ENCODE data around the gene DIRAS1. TPM values are rescaled to one million over a fixed set of nuclear protein-coding genes. Genes with fewer than 3 reads are reported as not detected.

DIRAS1 gene, protein sequence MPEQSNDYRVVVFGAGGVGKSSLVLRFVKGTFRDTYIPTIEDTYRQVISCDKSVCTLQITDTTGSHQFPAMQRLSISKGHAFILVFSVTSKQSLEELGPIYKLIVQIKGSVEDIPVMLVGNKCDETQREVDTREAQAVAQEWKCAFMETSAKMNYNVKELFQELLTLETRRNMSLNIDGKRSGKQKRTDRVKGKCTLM
- not detected for total RNA-seq

- H3K9me3 Mint-ChIP-seq (ENCODE audit: low read depth): no peaks in the 10 kb centered on the region
- H3K4me3 Mint-ChIP-seq: no peak within 1 kb of the TSS
- H3K27ac Mint-ChIP-seq: no peak within 1 kb of the TSS
- DNase-seq (no peak), ATAC-seq (no peak)
- H3K36me3 Mint-ChIP-seq: no peaks in the 10 kb centered on the region
- peaks cover 28% of the 10 kb centered on the region for H3K27me3 Mint-ChIP-seq
- no peaks in the 10 kb centered on the region for H3K4me1 Mint-ChIP-seq
- CTCF ChIA-PET: no interaction called here
These were observed at the start of gene DIRAS1 for GRCh38 chr19:2720777-2721569. TSS of gene DIRAS1 (minus strand) at chr19:2721372. CDS start at chr19:2717806, 3,566 bp downstream.

- no peak for ATAC-seq
- CTCF ChIA-PET: no interaction called here
- no peak overlapping the region for H3K4me3 Mint-ChIP-seq
- H3K4me1 Mint-ChIP-seq: peaks cover 9% of the 10 kb centered on the region
- no peak overlapping the region for H3K27ac Mint-ChIP-seq
- H3K36me3 Mint-ChIP-seq: peaks cover 4% of the 10 kb centered on the region
- DNase-seq: no peak
- no peaks in the 10 kb centered on the region for H3K9me3 Mint-ChIP-seq (ENCODE audit: low read depth)
- H3K27me3 Mint-ChIP-seq: no peaks in the 10 kb centered on the region
These were observed 49.2 kb upstream of the DIRAS1 start for GRCh38 chr19:2770055-2771013.

- Mint-ChIP-seq H3K27ac (no peak overlapping the region), H3K36me3 (peaks cover 6% of the 10 kb centered on the region), H3K4me3 (no peak overlapping the region), H3K27me3 (no peaks in the 10 kb centered on the region), H3K4me1 (peaks cover 2% of the 10 kb centered on the region), H3K9me3 (ENCODE audit: low read depth) (no peaks in the 10 kb centered on the region)
- DNase-seq (no peak), ATAC-seq (no peak)
- CTCF ChIA-PET: interaction anchor here (0.8 kb wide), 1 partner anchor 20 kb away, joined by 3 read pairs; no protein-coding TSS in a partner anchor
These were observed 48.0 kb upstream of the DIRAS1 start for GRCh38 chr19:2769218-2769617.

- no peak overlapping the region for H3K27ac Mint-ChIP-seq
- H3K4me1 Mint-ChIP-seq: peaks cover 2% of the 10 kb centered on the region
- CTCF ChIA-PET: interaction anchor here (0.8 kb wide), 1 partner anchor 20 kb away, joined by 3 read pairs; no protein-coding TSS in a partner anchor
- ATAC-seq: no peak
- H3K4me3 Mint-ChIP-seq: no peak overlapping the region
- peaks cover 6% of the 10 kb centered on the region for H3K36me3 Mint-ChIP-seq
- no peaks in the 10 kb centered on the region for H3K9me3 Mint-ChIP-seq (ENCODE audit: low read depth)
- no peak for DNase-seq
- no peaks in the 10 kb centered on the region for H3K27me3 Mint-ChIP-seq
These were observed 47.4 kb upstream of the DIRAS1 start for GRCh38 chr19:2768365-2769132.

GRCh38 chr19:2767688-2768087, 46.5 kb upstream of the DIRAS1 start:
- DNase-seq (no peak), ATAC-seq (no peak)
- CTCF ChIA-PET: no interaction called here
- Mint-ChIP-seq H3K27ac (no peak overlapping the region), H3K27me3 (no peaks in the 10 kb centered on the region), H3K9me3 (ENCODE audit: low read depth) (no peaks in the 10 kb centered on the region), H3K4me3 (no peak overlapping the region), H3K36me3 (peaks cover 6% of the 10 kb centered on the region), H3K4me1 (peaks cover 2% of the 10 kb centered on the region)

DNA sequence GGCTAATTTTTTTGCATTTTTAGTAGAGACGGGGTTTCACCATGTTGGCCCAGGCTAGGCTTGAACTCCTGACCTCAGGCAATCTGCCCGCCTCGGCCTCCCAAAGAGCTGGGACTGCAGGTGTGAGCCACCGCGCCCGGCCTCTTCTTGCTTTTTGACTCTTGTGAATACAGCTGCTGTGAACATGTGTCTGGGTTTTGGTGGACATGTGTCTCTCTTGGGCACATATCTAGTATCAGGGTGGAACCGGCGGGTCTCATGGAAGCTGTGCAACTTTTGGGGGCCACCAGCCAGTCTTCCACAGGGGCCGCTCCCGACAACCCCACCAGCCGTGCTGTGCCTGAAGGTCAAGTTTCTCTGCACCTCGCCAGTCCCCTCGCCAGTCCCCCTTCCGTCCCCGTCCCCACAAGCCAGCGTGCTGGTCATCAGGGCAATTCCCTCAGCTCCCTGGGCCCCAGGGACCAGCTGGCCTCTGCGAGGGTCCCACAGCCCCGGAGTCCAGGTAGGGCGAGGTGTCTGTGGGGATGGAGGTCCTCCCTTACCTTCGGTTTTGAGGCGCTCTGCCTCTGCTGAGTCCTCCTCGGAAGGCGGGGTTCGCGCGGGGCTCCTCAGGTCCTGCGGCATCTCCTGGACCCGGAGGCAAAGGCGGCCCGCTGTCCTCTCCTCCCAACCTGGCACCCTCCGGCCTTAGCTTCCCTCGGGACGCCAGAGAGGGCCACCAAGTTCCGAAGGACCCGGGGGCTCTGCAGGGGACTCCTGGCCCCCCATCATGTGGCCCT, 45.6 kb upstream of the DIRAS1 start:
- Mint-ChIP-seq H3K36me3 (peaks cover 6% of the 10 kb centered on the region), H3K27ac (no peak overlapping the region), H3K9me3 (ENCODE audit: low read depth) (no peaks in the 10 kb centered on the region), H3K27me3 (no peaks in the 10 kb centered on the region), H3K4me3 (no peak overlapping the region), H3K4me1 (no peaks in the 10 kb centered on the region)
- CTCF ChIA-PET: no interaction called here
- ATAC-seq (no peak), DNase-seq (no peak)

DNA sequence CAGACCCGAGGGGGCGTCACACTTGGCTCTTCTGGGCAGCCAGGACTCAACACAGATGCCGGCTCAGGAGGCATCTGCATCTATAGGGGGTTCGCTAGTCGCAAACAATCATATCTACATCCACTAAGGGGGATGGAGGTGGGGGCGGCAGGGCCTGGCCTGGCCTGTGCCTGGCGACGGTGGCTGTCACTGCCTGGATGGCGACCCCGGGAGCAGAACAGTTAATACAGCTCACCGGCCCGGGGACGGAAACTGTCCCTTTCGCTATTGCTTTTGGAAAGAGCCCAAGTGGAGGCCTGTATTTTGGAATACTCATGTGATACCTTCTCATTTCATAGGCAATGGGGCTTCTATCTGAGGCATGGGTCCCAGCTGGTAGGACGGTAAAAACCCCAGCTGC, 44.2 kb upstream of the DIRAS1 start:
- H3K4me1 Mint-ChIP-seq: no peaks in the 10 kb centered on the region
- ATAC-seq: no peak
- peaks cover 6% of the 10 kb centered on the region for H3K36me3 Mint-ChIP-seq
- DNase-seq: no peak
- H3K4me3 Mint-ChIP-seq: no peak overlapping the region
- no peaks in the 10 kb centered on the region for H3K27me3 Mint-ChIP-seq
- H3K9me3 Mint-ChIP-seq (ENCODE audit: low read depth): no peaks in the 10 kb centered on the region
- H3K27ac Mint-ChIP-seq: no peak overlapping the region
- CTCF ChIA-PET: interaction anchor here (1.5 to 2.1 kb wide), 2 partner anchors 18 to 117 kb away, joined by 3 to 7 read pairs; partner anchors contain the start of gene SGTA

- H3K27me3 Mint-ChIP-seq: no peaks in the 10 kb centered on the region
- H3K4me1 Mint-ChIP-seq: peaks cover 1% of the 10 kb centered on the region
- DNase-seq (no peak), ATAC-seq (no peak)
- CTCF ChIA-PET: interaction anchor here (1.5 to 2.1 kb wide), 2 partner anchors 18 to 117 kb away, joined by 3 to 7 read pairs; partner anchors contain the start of gene SGTA
- H3K27ac Mint-ChIP-seq: no peak overlapping the region
- no peaks in the 10 kb centered on the region for H3K9me3 Mint-ChIP-seq (ENCODE audit: low read depth)
- peaks cover 7% of the 10 kb centered on the region for H3K36me3 Mint-ChIP-seq
- H3K4me3 Mint-ChIP-seq: no peak overlapping the region
These were observed 43.8 kb upstream of the DIRAS1 start for GRCh38 chr19:2764945-2765344.

DNA sequence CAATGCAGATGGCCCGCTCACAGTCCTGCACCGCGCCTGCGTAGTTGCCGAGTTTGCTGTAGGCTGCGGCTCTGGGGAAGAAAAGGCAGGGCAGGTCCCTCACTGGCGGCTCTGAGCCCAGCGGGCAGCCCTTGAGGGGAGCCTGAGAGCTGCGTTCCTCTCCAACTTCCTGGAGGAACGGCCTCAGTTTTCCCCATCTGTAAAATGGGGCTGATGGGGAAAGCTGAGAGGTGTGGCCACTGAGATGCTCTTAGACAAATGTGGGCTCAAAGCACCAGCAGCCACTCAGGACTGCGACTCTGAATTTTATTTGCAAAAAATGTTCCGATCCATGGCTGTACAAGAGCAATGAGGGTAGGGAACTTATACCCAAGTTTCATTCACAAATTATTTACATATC, 42.5 kb upstream of the DIRAS1 start:
- no peak for DNase-seq
- no peak overlapping the region for H3K27ac Mint-ChIP-seq
- CTCF ChIA-PET: no interaction called here
- no peak for ATAC-seq
- H3K4me1 Mint-ChIP-seq: peaks cover 8% of the 10 kb centered on the region
- H3K9me3 Mint-ChIP-seq (ENCODE audit: low read depth): no peaks in the 10 kb centered on the region
- H3K27me3 Mint-ChIP-seq: no peaks in the 10 kb centered on the region
- H3K36me3 Mint-ChIP-seq: peaks cover 11% of the 10 kb centered on the region
- H3K4me3 Mint-ChIP-seq: no peak overlapping the region

GRCh38 chr19:2762783-2763496, 41.8 kb upstream of the DIRAS1 start:
- Mint-ChIP-seq H3K27ac (no peak overlapping the region), H3K36me3 (peaks cover 14% of the 10 kb centered on the region), H3K4me1 (peaks cover 8% of the 10 kb centered on the region), H3K4me3 (no peak overlapping the region), H3K27me3 (no peaks in the 10 kb centered on the region), H3K9me3 (ENCODE audit: low read depth) (no peaks in the 10 kb centered on the region)
- ATAC-seq (no peak), DNase-seq (no peak)
- CTCF ChIA-PET: no interaction called here

DNA sequence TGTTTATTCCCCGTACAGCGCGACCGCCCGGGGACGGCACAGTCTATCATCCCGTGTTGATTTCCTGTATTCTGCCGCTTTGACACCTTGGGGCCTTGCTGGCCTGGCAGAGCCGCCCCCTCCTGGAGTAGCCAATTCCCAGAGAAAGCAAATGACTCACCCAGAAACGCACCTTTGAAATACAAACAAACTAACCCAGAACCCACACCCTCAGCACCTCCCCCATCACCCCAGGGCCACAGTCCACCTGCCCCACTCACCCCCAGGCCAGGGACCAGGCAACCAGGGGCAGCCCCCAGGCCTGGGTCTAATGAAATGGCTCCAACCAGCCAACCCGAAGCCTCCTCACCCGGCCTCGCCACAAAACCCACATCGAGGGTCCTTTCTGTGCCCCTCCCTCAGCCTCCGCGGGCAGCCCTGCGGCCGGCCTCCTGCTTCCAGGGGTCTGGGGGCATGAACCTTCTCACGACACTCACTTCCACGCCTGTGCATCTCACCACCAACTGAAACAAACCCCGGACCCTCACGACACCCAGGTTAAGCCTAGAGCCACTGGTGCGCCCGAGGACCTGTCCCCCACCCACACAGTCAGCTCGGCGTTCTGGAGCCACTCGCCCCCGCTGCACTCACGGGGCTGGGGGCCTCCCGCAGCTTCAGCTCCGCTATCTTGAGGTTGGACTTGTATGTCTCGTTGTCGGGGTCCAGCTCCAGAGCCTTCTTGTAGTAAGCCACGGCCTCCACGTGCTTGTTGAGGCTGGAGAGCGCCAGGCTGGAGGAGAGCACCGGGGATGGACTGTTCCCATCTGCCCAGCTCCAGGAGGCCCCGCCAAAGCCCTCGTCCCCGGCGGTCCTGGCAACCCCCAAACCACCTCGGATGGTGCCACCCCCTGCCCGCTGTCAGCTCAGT, 41.0 kb upstream of the DIRAS1 start:
- H3K27ac Mint-ChIP-seq: no peak overlapping the region
- no peak for ATAC-seq
- no peaks in the 10 kb centered on the region for H3K27me3 Mint-ChIP-seq
- H3K36me3 Mint-ChIP-seq: peaks cover 14% of the 10 kb centered on the region
- no peak overlapping the region for H3K4me3 Mint-ChIP-seq
- CTCF ChIA-PET: no interaction called here
- H3K9me3 Mint-ChIP-seq (ENCODE audit: low read depth): no peaks in the 10 kb centered on the region
- no peak for DNase-seq
- peaks cover 8% of the 10 kb centered on the region for H3K4me1 Mint-ChIP-seq

Data from activated CD8-positive, alpha-beta memory T cell treated with anti-CD3 and anti-CD28 coated beads, Interleukin-2, amount 10 ng/mL, durations not matched to agents 7 days and 5 days (primary cell).